ENCODE data around the gene PANK3. TPM values are rescaled to one million over a fixed set of nuclear protein-coding genes. Genes with fewer than 3 reads are reported as not detected.

The PANK3 gene
- 26.6 and 38.7 TPM in 2 replicates for total RNA-seq (2014; rRNA removed; shearing (Covaris generic); ENCODE audit: low replicate concordance)

DNA sequence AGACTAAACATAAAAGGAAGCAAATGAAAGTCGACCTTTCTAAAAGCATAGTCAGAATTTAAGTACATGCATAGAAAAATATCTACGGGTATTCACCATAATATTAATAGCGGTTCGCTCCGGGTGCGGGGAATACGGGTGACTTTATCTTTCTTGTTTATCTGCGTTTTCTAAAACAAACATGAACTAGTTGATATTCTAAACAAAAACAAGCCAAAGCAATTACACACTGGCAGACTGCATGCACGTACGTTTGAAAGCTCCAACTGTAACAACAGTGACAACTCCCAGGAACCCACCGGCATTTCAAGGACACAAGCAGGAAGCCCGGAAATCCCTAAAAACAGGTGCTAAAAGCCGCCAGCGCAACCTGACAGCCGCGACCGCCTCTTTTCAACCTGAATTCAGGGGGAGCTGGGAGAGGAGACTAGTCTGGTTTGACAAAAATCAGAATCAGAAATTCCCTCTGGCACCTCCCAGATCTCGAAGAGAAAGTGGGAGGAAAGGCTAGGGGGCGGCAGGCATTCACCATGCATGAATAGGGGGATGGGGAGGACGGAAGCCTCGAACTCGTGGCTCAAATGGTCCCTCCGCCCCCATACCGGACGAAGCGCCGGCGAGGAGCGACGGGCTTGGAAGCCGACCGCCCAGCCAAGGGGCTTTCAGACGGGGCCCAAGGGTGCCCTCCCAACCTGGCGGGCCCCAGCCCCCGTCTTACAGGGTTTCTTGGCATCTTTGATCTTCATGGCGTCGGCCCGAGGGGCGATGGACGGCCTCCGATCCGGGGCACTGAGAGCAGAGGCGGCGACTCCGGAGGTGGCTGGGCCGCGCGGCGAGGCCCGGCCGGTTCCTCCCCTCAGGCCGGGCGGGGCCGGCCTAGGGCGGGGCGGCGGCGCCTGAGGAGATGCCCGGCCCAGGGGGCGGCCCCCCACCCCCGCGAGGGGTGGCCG is at the start of gene PANK3:
Gene PANK3 (minus strand): TSS at position 831 of the 950 bp plus-strand sequence. CDS start 85 bp downstream, at position 746.
- no peaks in the 10 kb centered on the region; the same call in 1 of the 2 replicates for H3K27me3 ChIP-seq
- DNase-seq = no peak
- H3K9me3 ChIP-seq = peaks cover 3% of the 10 kb centered on the region; the same call in 1 of the 2 replicates
- peak within 1 kb of the TSS; percentile 97 for H3K4me3 ChIP-seq
- H3K36me3 ChIP-seq = peaks cover 31% of the 10 kb centered on the region

DNA sequence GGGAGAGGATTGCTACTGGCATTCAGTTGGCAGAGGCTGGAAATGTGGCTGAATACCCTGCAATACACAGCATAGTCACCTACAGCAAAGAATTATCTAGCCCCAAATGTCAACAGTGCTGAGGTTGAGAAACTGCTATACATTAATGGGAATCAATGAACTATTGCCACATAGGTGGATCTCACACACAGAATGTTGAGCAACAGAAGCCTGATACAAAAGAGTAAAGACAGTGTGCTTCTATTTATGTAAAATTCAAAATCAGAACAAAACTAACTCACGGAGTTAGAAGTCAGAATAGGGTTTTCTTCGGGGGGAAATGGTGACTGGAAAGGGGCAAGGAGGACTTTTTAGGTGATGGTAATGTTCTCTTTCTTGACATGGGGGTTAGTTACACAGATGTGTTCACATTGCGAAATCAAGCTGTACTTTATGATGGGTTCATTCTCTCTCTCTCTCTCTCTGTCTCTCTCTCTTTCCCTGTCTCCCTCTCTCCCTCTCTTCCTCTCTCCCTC is 45.7 kb upstream of the PANK3 start:
- H3K27me3 ChIP-seq = peaks cover 8% of the 10 kb centered on the region
- no peak overlapping the region for H3K4me3 ChIP-seq
- no peaks in the 10 kb centered on the region for H3K36me3 ChIP-seq
- no peaks in the 10 kb centered on the region for H3K9me3 ChIP-seq
- no peak for DNase-seq

DNA sequence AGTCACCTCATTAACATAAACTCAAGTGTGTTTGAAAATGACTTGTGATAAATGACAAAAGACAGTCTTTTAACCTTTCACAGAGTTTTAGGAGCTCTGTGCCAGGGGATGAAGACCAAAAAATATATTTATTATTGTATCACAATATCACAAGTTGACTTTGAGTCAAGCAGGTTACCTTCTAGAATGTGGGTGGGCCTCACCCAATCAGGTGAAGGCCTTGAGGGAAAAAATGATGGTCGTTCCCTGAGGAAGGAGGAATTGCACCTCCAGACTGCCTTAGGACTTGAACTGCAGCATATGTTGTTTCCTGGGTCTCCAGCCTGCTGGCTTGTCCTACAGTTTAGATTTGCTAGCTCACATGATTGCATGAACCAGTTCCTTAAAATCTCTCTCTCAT is 41.6 kb upstream of the PANK3 start:
- Histone ChIP-seq H3K27me3 (peaks cover 12% of the 10 kb centered on the region), H3K36me3 (no peaks in the 10 kb centered on the region), H3K9me3 (no peaks in the 10 kb centered on the region), H3K4me3 (no peak overlapping the region)
- no peak for DNase-seq

DNA sequence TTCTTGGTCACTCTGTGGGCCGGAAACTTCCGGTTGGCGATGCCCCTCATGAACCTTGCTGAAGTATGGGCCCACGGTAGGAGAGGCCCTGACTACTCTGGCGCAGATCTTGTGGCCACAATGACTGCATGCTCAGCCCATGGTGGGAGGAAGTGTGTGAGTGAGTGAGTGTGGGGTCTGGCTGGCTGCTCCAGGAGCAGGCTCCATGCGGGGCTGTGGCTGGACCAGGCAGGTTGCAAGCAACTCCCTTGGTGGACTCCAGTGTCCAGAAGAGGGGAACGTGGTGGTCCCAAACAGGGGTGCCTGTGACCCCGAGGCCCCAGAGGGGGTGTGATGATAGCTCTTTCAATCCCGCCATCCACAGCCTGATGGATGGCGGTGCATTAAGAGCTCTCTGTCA is 35.5 kb upstream of the PANK3 start:
- Histone ChIP-seq H3K36me3 (no peaks in the 10 kb centered on the region), H3K9me3 (no peaks in the 10 kb centered on the region), H3K4me3 (no peak overlapping the region), H3K27me3 (peaks cover 2% of the 10 kb centered on the region)
- no peak for DNase-seq

DNA sequence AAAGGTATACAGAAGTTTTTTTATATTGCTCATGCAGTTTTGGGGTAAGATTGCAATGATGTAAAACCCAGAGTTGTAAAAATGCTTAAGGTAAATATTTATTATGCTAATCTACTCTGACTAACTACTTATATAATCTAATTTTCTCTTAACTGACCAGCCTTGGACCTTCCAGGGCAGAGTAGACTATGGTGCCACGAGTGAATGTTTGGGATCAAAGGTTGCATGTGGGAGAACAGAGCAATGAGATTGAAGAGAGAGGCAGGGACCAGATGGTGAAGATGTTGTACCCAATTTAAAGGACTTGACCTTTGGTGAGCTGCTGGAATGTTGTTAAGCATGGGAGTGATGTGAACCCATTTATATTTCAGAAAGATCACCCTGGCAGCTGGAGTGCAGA is 34.8 kb upstream of the PANK3 start:
- Histone ChIP-seq H3K4me3 (no peak overlapping the region), H3K27me3 (no peaks in the 10 kb centered on the region; the same call in none of the 2 replicates), H3K36me3 (no peaks in the 10 kb centered on the region), H3K9me3 (no peaks in the 10 kb centered on the region)
- DNase-seq = no peak

DNA sequence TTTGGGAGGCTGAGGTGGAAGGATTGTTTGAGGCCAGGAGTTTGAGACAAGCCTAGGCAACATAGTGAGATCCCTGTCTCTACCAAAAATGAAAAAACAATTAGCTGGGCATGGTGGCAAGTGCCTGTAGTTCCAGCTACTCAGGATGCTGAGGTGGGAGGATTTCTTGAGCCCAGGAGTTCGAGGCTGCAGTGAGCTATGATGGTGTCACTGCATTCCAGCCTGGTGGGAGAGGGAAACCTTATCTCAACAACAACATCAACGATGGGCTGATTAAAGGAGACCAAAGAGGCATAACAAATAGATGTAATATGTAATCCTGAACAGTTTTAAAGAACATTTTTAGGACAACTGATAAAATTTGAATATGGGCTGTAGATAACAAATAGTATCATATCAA is 34.2 kb upstream of the PANK3 start:
- Histone ChIP-seq H3K4me3 (no peak overlapping the region), H3K27me3 (no peaks in the 10 kb centered on the region; the same call in none of the 2 replicates), H3K36me3 (no peaks in the 10 kb centered on the region), H3K9me3 (no peaks in the 10 kb centered on the region)
- no peak for DNase-seq

DNA sequence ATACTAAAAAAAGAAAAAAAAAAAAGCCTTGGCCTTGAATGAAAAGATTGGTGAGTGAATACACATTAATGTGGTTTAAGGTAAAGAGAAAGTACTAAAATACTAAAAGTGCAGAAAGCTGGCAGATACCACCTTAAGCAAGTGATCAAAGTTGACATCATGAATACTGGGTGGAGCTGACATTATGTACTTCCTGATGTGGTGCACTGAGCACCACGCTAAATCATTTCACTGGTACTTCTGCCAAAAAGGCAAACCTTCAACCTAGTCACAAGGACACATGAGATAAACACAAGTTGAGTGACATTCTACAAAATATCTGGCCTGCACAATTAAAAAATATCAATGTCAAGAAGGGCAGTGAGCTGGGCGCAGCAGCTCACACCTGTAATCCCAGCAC is 33.8 kb upstream of the PANK3 start:
- no peak for DNase-seq
- no peaks in the 10 kb centered on the region for H3K36me3 ChIP-seq
- no peaks in the 10 kb centered on the region; the same call in none of the 2 replicates for H3K27me3 ChIP-seq
- H3K9me3 ChIP-seq = no peaks in the 10 kb centered on the region
- no peak overlapping the region for H3K4me3 ChIP-seq

DNA sequence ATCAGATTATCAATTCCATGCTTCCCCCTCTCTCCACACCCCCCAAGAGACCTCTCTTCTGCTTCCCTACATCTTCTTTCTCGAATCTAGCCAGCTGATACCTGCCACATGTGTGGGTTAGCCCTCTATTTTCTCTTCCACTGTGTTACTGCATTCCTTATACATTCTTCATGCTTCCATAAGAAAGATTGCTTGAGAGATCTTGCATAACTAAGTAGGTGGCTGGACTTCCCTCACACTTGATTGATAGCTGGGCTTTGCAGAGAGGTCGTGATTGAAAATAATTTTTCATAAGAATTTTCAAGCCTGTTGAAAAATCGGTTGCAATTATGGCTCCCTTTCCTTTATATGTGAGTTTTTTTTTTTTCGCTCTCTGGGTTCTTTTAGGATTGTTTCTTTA is 33.0 kb upstream of the PANK3 start:
- Histone ChIP-seq H3K9me3 (no peaks in the 10 kb centered on the region), H3K36me3 (no peaks in the 10 kb centered on the region), H3K27me3 (no peaks in the 10 kb centered on the region; the same call in none of the 2 replicates), H3K4me3 (no peak overlapping the region)
- DNase-seq = no peak

DNA sequence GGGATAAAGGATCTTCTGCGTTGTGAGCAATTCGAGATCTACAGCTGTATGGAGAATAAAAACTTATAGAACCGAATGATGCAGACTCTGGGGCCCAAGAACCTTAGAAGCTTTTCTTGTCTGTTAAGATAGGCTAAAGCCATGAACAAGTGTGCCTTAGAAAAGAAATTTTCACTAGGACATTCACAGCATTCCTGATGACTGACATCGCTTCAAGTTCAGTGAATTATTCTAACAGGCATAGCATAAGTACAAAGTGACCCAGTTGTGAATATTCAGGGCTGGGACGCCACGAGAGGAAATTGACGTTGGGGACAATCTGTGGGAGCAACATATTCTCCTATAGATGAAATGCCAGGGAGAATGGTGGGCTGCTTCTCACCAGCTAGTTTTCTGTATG is 32.0 kb upstream of the PANK3 start:
- Histone ChIP-seq H3K9me3 (no peaks in the 10 kb centered on the region), H3K36me3 (no peaks in the 10 kb centered on the region), H3K27me3 (no peaks in the 10 kb centered on the region; the same call in 1 of the 2 replicates), H3K4me3 (no peak overlapping the region)
- DNase-seq = no peak

DNA sequence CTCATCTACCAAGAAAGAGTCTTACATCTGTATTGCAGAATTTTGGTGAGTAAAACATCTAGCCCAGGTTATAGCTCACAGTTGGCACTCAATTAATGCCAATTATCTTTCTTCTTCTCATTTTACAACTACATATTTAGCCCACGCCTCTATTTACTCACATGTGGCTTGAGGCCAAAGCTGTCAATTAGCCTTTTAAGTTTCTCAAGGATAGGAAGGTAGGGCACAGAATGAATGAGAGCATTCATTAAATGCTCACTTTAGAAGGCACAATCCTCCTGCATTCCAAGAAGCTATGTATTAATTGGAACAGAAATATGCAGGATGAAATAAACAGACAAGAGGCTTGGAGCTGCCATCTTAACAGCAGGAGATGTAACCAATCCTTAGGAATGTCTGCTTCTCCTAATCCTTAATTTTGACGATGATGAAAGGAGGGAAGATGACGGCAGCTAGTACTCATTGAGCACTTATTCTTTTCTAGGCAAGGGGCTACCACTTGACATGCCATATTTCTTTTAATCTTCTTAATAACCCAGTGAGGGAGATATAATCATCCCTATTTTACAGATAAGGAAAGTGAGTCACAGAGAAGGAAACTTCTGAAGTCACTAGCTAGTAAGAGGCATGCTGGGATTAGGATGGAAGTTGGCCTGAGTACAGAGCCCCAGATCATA is 30.8 kb upstream of the PANK3 start:
- H3K9me3 ChIP-seq = no peaks in the 10 kb centered on the region
- DNase-seq = no peak

DNA sequence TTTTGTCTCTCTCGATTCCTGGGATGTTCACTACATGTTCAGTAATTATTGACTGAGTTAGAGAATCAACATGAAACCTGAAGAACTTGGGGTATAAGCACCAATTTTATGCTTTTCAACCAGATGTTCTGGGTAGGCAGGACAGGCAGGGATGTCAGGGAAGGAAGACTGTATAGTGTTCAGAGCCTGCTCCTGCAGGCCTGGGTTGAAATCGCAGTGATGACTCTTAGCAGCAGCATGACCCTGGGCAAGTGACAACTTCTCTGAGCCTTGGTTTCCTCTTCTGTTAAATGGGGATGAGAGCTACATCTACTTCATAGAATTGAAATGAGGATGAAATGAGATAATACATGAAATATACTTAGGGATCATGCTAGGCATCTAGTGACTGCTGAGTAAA is 29.7 kb upstream of the PANK3 start:
- DNase-seq = no peak
- no peak overlapping the region for H3K4me3 ChIP-seq
- no peaks in the 10 kb centered on the region; the same call in 1 of the 2 replicates for H3K27me3 ChIP-seq
- H3K9me3 ChIP-seq = no peaks in the 10 kb centered on the region
- H3K36me3 ChIP-seq = no peaks in the 10 kb centered on the region

More for the DNA sequence above, 30.8 kb upstream of the PANK3 start:
- Histone ChIP-seq H3K27me3 (no peaks in the 10 kb centered on the region; the same call in 1 of the 2 replicates), H3K4me3 (no peak overlapping the region), H3K36me3 (no peaks in the 10 kb centered on the region)

DNA sequence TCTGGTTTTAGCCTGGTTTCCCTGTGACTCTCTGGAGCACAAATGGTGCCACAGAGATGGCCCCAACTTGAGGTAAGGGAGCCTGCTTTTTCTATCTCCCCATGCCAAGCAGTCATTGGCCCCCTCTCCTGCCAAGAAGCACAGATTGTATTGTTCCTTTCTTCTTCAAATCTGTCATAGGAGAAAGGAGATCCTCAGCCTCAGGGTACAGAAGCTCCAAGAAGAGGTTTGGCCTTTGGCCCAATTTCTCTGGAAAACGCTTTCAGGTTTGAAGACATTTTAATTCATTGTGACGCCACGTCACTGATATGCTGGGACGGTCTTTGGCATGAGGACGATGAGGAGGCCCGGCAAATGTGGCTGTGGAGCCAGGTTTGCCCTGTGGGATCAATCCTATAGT is 29.2 kb upstream of the PANK3 start:
- no peaks in the 10 kb centered on the region for H3K36me3 ChIP-seq
- H3K27me3 ChIP-seq = no peaks in the 10 kb centered on the region; the same call in 1 of the 2 replicates
- no peak overlapping the region for H3K4me3 ChIP-seq
- no peaks in the 10 kb centered on the region for H3K9me3 ChIP-seq
- no peak for DNase-seq

DNA sequence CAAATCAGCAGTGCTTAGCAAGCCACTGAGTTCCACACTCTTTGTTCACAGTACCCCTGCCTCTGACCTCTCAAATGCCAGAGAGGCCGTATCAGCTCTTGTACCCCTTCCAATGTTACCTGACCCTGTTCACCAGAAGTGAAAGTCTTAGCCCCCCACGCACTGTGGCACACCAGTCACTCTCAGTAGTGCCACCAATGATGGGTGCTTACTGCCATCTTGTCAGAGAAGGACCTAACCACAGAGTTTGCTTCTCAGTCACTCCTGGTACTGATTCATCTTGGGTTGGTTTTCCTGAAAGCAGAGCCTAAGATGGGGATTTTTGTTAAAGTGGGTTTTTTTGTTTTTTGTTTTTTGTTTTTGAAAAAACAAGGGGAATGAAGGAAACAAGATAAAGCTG is 28.8 kb upstream of the PANK3 start:
- DNase-seq = no peak
- H3K9me3 ChIP-seq = no peaks in the 10 kb centered on the region
- no peaks in the 10 kb centered on the region; the same call in 1 of the 2 replicates for H3K27me3 ChIP-seq
- H3K4me3 ChIP-seq = no peak overlapping the region
- H3K36me3 ChIP-seq = no peaks in the 10 kb centered on the region

DNA sequence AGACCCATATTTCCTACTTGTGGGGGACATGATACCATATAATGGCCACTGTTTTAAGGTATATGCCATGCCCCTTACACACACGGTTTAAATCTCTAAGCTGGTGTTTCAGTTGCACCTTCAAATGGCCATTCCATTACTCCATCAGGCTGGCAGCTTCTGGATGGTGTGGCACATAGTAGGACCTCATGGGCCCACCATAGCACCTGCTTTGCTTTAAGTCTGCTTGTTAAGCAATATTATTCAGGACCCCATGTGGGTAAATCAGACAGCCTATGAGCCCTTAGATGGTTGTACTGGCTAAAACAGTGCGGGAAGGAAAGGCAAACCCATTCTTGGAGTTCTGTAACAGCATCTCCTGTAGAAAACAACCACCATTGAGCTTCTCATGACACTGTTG is 27.4 kb upstream of the PANK3 start:
- Histone ChIP-seq H3K27me3 (no peaks in the 10 kb centered on the region), H3K9me3 (no peaks in the 10 kb centered on the region), H3K36me3 (no peaks in the 10 kb centered on the region), H3K4me3 (no peak overlapping the region)
- no peak for DNase-seq

DNA sequence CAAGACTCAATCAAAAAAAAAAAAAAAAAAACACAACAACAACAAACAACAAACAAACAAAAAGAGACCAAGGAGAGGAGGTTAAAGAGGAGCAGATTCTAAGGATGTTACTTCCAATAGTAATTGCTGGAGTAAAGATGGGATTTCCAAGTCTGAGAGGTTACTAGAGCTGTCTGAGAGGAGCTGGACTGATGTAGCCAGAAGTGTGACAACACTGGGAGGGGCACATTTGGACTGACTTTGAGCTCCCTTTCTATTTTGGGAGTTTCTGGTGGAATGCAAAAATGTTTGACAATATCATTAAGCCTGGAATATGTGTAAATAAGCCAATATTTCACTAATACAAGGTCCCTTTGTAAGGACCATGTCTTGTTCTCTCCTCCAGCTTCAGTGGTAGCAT is 25.3 kb upstream of the PANK3 start:
- DNase-seq = no peak
- Histone ChIP-seq H3K9me3 (no peaks in the 10 kb centered on the region), H3K4me3 (no peak overlapping the region), H3K36me3 (no peaks in the 10 kb centered on the region), H3K27me3 (no peaks in the 10 kb centered on the region)

DNA sequence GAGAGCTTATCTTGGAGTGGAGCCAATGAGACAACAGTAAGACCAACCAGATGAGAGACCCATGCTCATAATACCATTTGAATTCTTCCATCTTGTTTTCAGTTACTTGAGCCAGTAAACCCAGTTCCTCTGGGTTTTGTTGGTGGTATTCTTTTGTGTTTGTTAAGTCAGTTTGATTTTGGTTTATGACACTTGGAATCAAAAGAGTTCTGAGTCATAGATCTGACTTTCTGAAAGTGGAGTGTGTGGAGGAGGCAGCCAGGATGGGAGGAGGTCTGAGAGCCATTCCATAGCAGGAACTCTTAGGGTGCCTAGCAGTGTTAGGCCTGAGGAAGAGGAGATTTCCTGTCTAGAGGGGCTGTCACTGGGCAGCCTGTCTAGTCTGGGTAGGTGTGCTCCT is 24.6 kb upstream of the PANK3 start:
- Histone ChIP-seq H3K27me3 (no peaks in the 10 kb centered on the region), H3K4me3 (no peak overlapping the region), H3K36me3 (no peaks in the 10 kb centered on the region), H3K9me3 (no peaks in the 10 kb centered on the region)
- DNase-seq = peak; percentile 50

DNA sequence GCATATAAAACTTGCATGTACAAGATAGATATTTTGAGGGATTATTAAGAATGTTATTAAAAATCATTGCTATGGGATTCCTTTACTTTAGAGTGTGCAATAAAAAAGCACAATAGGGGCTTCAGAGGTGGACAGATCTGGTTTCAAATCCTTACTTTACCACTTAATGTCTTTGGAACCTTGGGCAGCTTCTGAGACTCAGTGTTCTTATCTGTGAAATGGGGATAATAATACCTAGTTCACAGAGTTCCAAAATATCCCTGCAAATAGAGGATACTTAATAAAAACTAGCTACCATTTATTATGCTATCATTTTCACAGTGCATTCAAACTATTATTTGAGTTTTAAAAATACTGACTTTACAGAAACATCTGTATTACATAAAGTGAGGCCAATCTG is 23.3 kb upstream of the PANK3 start:
- Histone ChIP-seq H3K9me3 (no peaks in the 10 kb centered on the region), H3K36me3 (no peaks in the 10 kb centered on the region), H3K4me3 (no peak overlapping the region), H3K27me3 (no peaks in the 10 kb centered on the region)
- no peak for DNase-seq
